ENCODE data around the gene GULP1. TPM values are rescaled to one million over a fixed set of nuclear protein-coding genes. Genes with fewer than 3 reads are reported as not detected.
"Not testable (repeated sequence)": the region's sequence is repeated elsewhere in the genome, so short reads cannot be mapped to it uniquely, and the experiment has no call there.

The GULP1 gene
- total RNA-seq, 4 donors from 2014 or later = 6.4 to 44.1 (median 25.4) TPM

- H3K36me3 ChIP-seq = no peaks in the 10 kb centered on the region
- no peak overlapping the region for H3K4me3 ChIP-seq
- no peak overlapping the region for H3K27ac ChIP-seq
- no peaks in the 10 kb centered on the region for H3K4me1 ChIP-seq
- no peaks in the 10 kb centered on the region for H3K9me3 ChIP-seq
- WGBS, 2 donors (ENCODE audit: low coverage in 1 of 2) = 73 to 86% methylated on average over 2 of the region's 2 CpGs
- no peak for TF ChIP-seq CTCF (IDR thresholded peaks at IDR 0.05)
- no peak for TF ChIP-seq POLR2AphosphoS5 (IDR thresholded peaks at IDR 0.05)
- TF ChIP-seq EP300 (IDR thresholded peaks at IDR 0.05; ENCODE audit: low read depth) = no peak
- no peaks in the 10 kb centered on the region for H3K27me3 ChIP-seq
- intact Hi-C loops (cut with DNase I; ENCODE audit: low total_unique reads) (no loop called here), in situ Hi-C loops (cut with MboI; ENCODE audit: low pct_ligation_motif_present in 1 of 4, low pct_unique_long_range_greater_than_20kb in 1 of 4, low sequenced_read_pairs in 3 of 4) (no loop called here)
- no peak for DNase-seq
Observed at GRCh38 chr2:188459061-188459460, 167.4 kb downstream of the GULP1 start.

- H3K27ac ChIP-seq; H3K9me3 ChIP-seq; intact Hi-C loops (cut with DNase I; ENCODE audit: low total_unique reads); H3K4me3 ChIP-seq; H3K27me3 ChIP-seq; H3K36me3 ChIP-seq; DNase-seq; H3K4me1 ChIP-seq; in situ Hi-C loops (cut with MboI; ENCODE audit: low pct_ligation_motif_present in 1 of 4, low pct_unique_long_range_greater_than_20kb in 1 of 4, low sequenced_read_pairs in 3 of 4): not testable (repeated sequence)
- 82% methylated on average over 3 of the region's 3 CpGs; no CpG with 5 or more reads in 1 of the 2 donors for WGBS, 2 donors (ENCODE audit: low coverage in 1 of 2)
Observed at GRCh38 chr2:188466078-188466477, 174.4 kb downstream of the GULP1 start.

- no peak for DNase-seq
- Histone ChIP-seq H3K4me3 (no peak overlapping the region), H3K27ac (no peak overlapping the region), H3K4me1 (no peaks in the 10 kb centered on the region), H3K36me3 (no peaks in the 10 kb centered on the region), H3K9me3 (no peaks in the 10 kb centered on the region), H3K27me3 (no peaks in the 10 kb centered on the region)
- intact Hi-C loops (cut with DNase I; ENCODE audit: low total_unique reads) = no loop called here
- in situ Hi-C loops (cut with MboI; ENCODE audit: low pct_ligation_motif_present in 1 of 4, low pct_unique_long_range_greater_than_20kb in 1 of 4, low sequenced_read_pairs in 3 of 4) = no loop called here
- WGBS, 2 donors (ENCODE audit: low coverage in 1 of 2) = 80 to 91% methylated on average over 1 of the region's 1 CpG
- TF ChIP-seq POLR2AphosphoS5 (IDR thresholded peaks at IDR 0.05) = no peak
- no peak for TF ChIP-seq CTCF (IDR thresholded peaks at IDR 0.05)
- no peak for TF ChIP-seq EP300 (IDR thresholded peaks at IDR 0.05; ENCODE audit: low read depth)
- TF ChIP-seq POLR2A (IDR thresholded peaks at IDR 0.05) = no peak
Observed at GRCh38 chr2:188466761-188467160, 175.1 kb downstream of the GULP1 start.

GRCh38 chr2:188471166-188471565 is 179.5 kb downstream of the GULP1 start:
- Histone ChIP-seq H3K9me3 (no peaks in the 10 kb centered on the region), H3K36me3 (no peaks in the 10 kb centered on the region), H3K4me3 (no peak overlapping the region), H3K27ac (no peak overlapping the region), H3K27me3 (no peaks in the 10 kb centered on the region), H3K4me1 (no peaks in the 10 kb centered on the region)
- DNase-seq = no peak
- intact Hi-C loops (cut with DNase I; ENCODE audit: low total_unique reads) = no loop called here
- TF ChIP-seq CTCF (IDR thresholded peaks at IDR 0.05) = no peak
- TF ChIP-seq EP300 (IDR thresholded peaks at IDR 0.05; ENCODE audit: low read depth) = no peak
- no peak for TF ChIP-seq POLR2AphosphoS5 (IDR thresholded peaks at IDR 0.05)
- no peak for TF ChIP-seq POLR2A (IDR thresholded peaks at IDR 0.05)
- WGBS, 2 donors (ENCODE audit: low coverage in 1 of 2) = 86 to 96% methylated on average over 4 of the region's 4 CpGs
- in situ Hi-C loops (cut with MboI; ENCODE audit: low pct_ligation_motif_present in 1 of 4, low pct_unique_long_range_greater_than_20kb in 1 of 4, low sequenced_read_pairs in 3 of 4) = no loop called here

- intact Hi-C loops (cut with DNase I; ENCODE audit: low total_unique reads) = no loop called here
- DNase-seq = no peak
- TF ChIP-seq CTCF (IDR thresholded peaks at IDR 0.05) (no peak), POLR2AphosphoS5 (IDR thresholded peaks at IDR 0.05) (no peak), EP300 (IDR thresholded peaks at IDR 0.05; ENCODE audit: low read depth) (no peak), POLR2A (IDR thresholded peaks at IDR 0.05) (no peak)
- H3K4me1 ChIP-seq = no peaks in the 10 kb centered on the region
- no peaks in the 10 kb centered on the region for H3K27me3 ChIP-seq
- in situ Hi-C loops (cut with MboI; ENCODE audit: low pct_ligation_motif_present in 1 of 4, low pct_unique_long_range_greater_than_20kb in 1 of 4, low sequenced_read_pairs in 3 of 4) = no loop called here
- H3K36me3 ChIP-seq = no peaks in the 10 kb centered on the region
- H3K4me3 ChIP-seq = no peak overlapping the region
- no peak overlapping the region for H3K27ac ChIP-seq
- WGBS, 2 donors (ENCODE audit: low coverage in 1 of 2) = 67% methylated on average over 3 of the region's 3 CpGs; no CpG with 5 or more reads in 1 of the 2 donors
- H3K9me3 ChIP-seq = no peaks in the 10 kb centered on the region
Observed at GRCh38 chr2:188473306-188473705, 181.6 kb downstream of the GULP1 start.
